C4-2B (cell line): ENCODE results near the gene ADCY9.

Experiments used
- H3K27ac ChIP-seq: fragments of 450-650 bp; 2 replicates; pipeline ENCODE4 v1.5.1; 2017
- ZFX ChIP-seq: fragments of 450-650 bp; IDR thresholded peaks from 2 replicates; pipeline ENCODE4 v1.6.1; 2017
- TF ChIP-seq, protein P1 (sequence below): fragments of 450-650 bp; conservative IDR thresholded peaks from 2 replicates; pipeline ENCODE4 v1.5.1; 2017; ENCODE audit warnings: mild to moderate bottlenecking

The ADCY9 gene

DNA sequence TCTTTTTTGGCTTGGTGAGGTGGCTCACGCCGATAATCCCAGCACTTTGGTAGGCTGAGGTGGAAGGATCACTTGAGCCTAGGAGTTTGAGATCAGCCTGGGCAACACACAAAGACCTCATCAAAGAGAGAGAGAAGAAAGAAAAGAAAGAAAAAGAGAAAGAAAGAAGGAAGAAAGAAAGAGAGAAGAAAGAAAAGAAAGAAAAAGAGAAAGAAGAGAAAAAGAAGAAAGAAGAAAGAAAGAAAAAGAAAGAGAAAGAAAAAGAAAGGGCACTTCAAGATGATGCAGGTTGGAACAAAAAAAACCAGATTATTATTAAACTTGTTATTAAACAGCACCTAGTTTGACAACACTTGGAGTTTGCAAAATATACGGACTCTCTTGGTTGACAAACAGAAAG, 21.2 kb upstream of the ADCY9 start:
- no peak overlapping the region for H3K27ac ChIP-seq
- TF ChIP-seq ZFX: no peak
- TF ChIP-seq, protein P1, sequence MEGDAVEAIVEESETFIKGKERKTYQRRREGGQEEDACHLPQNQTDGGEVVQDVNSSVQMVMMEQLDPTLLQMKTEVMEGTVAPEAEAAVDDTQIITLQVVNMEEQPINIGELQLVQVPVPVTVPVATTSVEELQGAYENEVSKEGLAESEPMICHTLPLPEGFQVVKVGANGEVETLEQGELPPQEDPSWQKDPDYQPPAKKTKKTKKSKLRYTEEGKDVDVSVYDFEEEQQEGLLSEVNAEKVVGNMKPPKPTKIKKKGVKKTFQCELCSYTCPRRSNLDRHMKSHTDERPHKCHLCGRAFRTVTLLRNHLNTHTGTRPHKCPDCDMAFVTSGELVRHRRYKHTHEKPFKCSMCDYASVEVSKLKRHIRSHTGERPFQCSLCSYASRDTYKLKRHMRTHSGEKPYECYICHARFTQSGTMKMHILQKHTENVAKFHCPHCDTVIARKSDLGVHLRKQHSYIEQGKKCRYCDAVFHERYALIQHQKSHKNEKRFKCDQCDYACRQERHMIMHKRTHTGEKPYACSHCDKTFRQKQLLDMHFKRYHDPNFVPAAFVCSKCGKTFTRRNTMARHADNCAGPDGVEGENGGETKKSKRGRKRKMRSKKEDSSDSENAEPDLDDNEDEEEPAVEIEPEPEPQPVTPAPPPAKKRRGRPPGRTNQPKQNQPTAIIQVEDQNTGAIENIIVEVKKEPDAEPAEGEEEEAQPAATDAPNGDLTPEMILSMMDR: no peak

DNA sequence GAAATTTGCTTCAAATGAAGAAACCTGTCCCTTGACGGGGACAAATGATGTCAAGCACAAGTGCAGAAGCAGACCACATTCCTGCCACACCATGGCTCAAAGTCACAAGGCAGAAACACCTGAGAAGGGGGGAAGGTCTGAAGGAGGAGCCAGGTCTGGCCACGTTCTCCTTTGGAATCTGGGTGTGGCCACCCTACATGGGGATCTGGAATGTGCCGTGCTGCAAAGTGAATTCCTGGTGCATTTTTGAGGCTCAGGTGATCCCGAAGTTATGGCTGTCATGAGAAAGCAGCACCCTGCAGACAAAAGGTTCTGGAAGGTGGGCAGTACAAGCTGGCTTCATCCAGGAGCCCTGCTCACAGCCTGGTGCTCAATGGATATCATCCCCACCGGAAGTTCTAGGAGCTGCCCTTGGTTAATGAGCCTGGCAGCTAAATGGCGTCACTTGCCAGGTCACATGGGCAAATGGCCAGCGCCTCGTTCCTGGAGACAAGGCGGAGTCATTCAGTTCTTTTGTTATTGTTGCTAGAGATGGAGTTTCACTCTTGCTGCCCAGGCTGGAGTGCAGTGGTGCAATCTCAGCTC, 20.1 kb upstream of the ADCY9 start:
- no peak overlapping the region for H3K27ac ChIP-seq
- TF ChIP-seq, protein P1: no peak
- TF ChIP-seq ZFX: no peak

DNA sequence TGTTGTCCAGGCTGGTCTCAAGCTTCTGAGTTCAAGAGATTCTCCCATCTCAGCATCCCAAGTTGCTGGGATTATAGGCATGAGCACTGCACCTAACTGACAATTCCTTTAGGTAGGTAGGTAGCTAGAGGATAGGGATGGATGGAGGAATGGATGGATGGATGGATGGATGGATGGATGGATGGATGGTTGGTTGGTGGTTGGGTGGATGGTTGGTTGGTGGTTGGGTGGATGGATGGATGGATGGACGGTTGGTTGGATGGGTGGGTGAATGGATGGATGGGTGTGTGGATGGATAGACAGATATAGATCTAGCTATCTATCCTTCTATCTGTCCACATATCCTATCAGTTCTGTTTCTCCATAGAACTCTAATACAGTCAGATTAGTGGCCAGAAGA, 19.3 kb upstream of the ADCY9 start:
- TF ChIP-seq, protein P1: no peak
- TF ChIP-seq ZFX: no peak
- no peak overlapping the region for H3K27ac ChIP-seq

DNA sequence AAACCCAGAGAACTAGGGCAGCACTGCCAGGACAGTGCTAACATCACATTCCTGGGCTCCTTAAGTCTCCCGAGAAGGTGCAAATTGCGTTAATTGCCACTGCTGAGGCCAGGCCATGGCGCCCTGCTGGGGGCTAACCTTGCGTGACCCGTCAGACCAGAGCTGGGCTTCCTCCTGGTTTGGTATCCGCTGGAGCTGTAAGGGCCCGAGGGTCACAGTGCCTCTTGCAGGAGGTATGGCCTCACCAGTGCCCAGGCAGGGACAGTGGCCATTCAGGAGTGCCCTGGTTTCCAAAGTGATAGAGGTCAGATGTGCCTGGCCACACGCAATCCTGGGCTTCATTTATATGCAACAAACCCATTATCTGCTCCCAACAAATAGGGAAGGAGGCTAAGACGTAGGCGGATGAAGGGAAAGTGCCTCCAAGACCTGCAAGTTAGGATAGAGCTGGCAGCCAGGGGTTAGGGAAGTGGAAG, 17.7 kb upstream of the ADCY9 start:
- H3K27ac ChIP-seq: no peak overlapping the region
- TF ChIP-seq, protein P1: no peak

DNA sequence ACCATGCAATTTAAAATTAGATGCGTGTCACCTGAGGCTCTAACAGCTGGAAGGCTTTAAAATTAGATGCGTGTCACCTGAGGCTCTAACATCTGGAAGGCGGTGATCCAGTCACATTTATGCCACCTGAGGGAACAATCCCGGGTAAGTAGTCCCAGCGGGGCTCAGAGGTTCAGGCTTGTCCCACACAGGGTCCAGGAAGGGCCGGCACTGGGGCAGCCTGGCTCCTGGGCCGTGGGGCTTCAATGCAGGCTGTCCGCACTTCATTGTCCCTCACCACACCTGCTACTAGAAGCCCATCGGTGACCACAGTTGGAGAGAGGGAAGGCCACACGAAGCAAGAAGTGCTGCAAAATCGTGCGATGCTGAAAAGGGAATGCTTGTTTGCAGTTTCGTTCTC, 15.4 kb upstream of the ADCY9 start:
- no peak overlapping the region for H3K27ac ChIP-seq
- TF ChIP-seq, protein P1: no peak
- TF ChIP-seq ZFX: no peak

DNA sequence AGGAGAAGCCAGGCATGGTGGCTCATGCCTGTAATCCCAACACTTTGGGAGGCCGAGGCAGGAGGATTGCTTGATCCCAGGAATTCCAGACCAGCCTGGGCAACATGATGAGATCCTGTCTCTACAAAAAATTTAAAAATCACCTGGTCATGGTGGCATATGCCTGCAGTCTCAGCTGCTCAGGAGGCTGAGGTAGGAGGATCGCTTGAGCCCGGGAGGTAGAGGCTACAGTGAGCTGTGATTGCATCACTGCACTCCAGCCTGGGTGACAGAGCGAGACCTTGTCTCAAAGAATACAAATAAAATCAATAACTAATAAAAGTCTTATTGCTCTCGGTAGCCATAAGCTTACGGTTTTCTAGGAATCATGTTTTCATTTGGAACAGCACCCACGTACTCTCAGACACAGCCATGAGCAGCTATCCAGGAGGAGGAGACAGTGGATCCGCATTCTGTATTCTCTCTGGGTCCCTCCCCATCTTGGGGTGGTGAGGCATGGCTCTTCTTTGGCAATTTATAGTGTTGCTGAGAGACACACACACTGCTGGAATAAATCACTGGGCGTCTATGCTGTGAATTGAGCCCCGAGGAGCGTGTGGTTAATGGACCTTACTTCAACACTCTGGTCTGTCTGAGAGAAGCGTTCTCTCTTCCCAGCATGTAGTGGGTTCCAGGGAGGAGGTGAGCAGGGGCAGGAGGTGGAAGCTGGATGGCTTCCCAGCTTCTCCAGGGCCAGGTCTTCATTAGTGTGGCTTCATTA, 8.5 kb upstream of the ADCY9 start:
- TF ChIP-seq, protein P1: no peak
- TF ChIP-seq ZFX: no peak
- no peak overlapping the region for H3K27ac ChIP-seq

DNA sequence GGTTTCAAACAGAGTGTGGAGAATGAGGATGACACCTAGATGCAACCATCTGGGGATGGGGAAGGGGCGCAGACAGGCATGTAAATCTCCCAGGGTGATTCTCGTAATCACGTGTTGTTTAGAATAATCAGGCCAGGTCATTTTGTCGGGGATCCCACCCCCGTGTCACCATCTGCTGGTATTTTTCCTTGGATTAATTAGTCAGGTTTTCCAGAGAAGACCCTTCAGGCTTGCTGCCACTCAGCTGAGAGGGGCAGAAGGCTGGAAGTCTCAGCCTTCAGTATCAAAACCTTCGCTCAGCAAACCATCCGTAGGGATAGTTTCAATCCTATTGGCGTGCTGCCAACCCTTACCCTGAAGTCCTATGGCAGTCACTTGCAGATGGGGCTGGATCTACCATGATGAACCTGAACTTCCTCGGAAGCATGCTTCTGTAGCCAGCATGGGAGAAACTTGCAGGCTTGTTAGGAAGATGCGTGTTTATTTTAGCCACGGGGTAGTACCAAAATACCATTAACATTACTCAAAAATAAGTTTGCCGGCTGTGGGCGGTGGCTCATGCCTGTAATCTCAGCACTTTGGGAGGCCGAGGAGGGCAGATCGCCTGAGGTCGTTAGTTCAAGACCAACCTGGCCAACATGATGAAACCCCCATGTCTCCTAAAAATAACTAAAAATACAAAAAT, 7.5 kb upstream of the ADCY9 start:
- no peak overlapping the region for H3K27ac ChIP-seq
- TF ChIP-seq, protein P1: no peak
- no peak for TF ChIP-seq ZFX
